Stimulated activated CD4-positive, alpha-beta T cell treated with anti-CD3 and anti-CD28 coated beads, Interleukin-4, amount 100 ng/mL, for 1 hour (primary cell): ENCODE measurements around the gene PODN.

Source experiments
- DNase-seq: peaks from one replicate; pipeline ENCODE4 v3.0.0-alpha.2; 2020

Gene PODN

DNA sequence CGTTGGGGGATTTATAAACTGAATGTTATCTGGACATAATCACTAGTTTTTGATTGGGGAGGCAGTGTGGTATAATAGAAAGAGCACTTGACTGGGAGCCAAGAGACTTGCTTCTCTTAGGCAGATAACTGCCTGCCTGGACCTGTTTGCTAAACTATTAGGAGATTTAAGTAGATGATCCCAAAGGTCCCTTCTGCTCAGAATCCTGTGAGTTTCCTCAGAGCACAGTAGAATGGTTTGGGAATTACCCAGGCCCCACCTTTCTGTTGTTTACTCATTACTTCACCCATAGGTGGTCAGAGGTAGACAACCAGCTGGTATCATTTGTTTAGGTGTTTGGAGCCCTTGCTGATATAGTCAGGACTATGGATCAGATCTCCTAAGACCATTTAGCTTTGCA lies 10.3 kb upstream of the PODN start:
- DNase-seq = no peak

DNA sequence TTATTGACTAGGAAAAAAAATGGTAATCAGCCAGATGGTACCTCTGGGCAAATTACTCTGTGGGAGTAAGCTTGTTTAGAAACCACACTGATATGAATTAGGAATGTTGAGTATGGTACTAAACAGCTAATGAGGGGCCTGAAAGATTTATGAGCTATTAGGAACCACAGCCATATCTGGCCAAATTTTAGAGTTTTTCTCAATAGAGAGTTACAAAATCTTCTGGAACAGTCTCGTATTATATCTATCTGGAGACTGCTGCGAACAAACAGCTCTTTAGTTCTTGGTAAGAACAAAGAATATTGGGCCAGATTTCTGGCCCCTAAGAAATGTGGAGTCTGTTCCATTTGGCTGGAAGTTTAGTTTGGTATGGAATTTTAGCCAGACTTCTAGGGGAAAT lies 4.9 kb upstream of the PODN start:
- no peak for DNase-seq

GRCh38 chr1:53060579-53060978 lies 1.4 kb upstream of the PODN start:
- DNase-seq = no peak

DNA sequence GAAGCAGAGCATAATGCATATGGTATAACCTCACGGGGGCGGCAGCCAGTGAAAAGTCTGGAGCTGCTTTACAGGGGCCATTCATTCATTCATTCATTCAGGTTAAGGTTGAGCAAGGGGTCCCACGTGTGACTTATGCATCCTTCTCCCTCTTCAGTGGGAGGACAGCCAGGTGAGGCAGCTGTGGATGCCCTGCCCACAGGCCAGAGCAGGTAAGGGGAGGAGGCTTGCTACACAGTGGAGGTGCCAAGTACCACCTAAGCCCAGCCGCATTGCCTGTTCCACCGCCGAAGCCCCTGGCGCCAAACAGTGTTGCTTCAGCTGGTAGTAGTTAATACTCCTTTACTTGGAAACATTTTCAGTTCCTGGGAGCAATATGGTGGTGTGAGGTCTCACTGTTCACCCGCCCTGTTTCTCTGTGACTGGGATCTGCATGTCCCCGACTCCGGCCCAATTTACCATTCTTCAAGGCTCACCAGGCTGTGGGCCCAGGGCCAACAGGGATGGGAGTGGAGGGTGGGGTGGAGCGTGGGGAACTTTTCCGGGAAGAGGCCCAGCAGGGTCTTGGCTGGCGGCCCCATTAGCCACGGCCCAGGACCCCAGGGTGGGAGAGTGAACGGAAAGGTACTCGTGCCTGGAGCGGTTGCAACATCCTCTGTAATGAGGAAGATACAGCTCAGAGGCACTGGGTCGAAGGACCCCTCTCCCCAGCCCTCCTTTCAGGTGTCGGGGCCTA lies 722 bp upstream of the PODN start:
- DNase-seq = no peak

GRCh38 chr1:53062708-53063591 lies 937 bp downstream of the PODN start:
- DNase-seq = no peak

- DNase-seq = no peak
Observed at GRCh38 chr1:53063744-53064515, 1.9 kb downstream of the PODN start.

- no peak for DNase-seq
Observed at GRCh38 chr1:53065391-53065790, 3.4 kb downstream of the PODN start.

DNA sequence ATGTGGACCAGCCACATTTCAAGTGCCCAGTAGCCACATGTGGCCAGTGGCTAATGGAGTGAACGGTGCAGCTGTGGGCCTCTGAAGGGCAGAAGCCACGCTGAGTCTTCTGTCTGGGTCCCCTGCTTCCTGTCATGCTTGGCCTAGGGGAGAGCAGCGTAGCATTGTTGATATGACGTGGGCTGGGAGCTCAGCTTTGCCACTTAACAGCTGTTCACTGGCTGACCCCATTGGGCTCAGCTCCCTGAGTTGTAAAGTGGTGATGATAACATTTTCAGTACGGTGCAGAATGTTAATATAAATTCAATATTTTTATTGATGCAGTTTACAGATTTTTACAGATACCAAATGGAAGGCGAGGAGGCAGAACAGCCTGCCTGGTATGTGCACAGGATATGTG lies 4.5 kb downstream of the PODN start:
- DNase-seq = no peak

DNA sequence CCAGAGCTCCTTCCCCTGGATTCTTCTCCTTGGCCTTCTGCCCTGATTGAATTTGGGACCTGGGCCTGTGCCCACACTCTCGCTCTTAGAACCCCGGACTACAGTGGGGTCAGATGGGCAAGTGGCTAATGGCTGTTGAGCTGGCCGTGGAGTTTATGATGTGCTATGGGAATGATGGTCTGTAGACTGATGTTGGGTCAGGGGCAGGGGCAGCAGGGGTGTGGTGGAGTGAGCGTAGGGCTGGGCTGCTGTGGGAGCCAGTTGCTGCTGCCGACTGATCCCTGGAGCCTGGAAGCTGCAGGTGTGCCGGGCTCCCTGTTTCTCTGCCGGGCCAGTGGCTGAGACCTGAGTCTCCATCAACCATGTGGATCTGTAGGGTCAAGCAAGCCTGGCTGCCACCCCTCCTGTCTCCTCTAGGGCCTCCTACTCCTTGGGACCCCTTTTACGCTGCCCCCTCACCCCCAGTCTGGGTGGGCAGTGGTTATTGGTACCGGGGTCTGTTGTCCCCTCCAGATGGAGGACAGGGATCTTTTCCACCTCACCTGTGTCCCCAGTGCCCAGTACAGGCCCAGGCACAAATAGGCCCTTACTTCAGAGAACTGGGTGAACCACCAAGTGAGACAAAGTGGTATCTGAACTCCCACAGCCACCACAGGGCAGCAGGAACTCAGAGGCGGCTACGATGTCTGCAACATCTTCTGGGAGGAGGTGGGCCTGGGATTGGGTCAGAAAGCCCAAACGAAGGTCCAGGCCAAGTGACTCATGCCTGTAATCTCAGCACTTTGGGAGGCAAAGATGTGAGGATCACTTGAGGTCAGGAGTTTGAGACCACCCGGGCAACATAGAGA lies 5.1 kb downstream of the PODN start:
- DNase-seq = no peak

- no peak for DNase-seq
Observed at GRCh38 chr1:53067886-53068285, 5.9 kb downstream of the PODN start.

- DNase-seq = no peak
Observed at GRCh38 chr1:53068314-53069099, 6.5 kb downstream of the PODN start.

DNA sequence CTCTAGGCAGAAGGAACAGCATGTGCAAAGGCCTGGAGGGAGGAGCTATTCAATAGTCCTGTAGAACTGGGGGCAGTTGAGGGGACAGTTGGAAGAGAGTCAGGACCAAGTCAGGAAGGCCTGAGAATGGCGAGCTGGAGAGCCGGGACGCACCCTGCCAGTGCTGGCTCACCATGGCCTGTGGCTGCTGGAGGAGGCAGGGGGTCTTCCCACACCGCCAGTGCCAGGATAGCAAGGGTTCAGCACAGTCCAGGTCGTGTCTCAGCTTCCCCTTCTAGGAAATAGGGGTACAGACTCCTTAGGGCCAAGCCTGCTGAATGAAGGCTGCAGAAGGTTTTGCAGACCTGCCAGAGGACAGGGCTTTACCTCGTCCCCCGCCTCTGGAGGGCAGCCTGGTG lies 7.3 kb downstream of the PODN start:
- no peak for DNase-seq

- DNase-seq = no peak
Observed at GRCh38 chr1:53069663-53070327, 7.8 kb downstream of the PODN start.

DNA sequence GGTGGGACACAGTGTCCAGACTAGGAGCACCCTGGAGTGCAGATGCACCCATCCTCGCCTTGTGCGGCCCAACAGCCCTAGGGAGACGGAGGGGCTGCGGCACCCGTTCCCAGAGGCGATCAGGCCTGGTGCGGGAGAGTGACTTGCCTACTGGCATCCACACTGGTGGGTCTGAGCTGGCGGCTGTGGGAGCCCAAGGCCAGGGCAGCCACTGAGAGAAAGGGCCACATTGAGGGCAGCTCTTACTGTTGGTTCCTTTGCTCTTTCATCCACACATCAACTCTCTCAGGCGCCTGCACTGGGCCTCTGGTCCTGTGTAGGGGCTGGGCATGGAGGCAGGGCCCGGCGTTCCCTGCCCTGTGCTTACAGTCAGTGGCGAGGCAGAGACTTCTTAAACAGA lies 8.6 kb downstream of the PODN start:
- DNase-seq = no peak

DNA sequence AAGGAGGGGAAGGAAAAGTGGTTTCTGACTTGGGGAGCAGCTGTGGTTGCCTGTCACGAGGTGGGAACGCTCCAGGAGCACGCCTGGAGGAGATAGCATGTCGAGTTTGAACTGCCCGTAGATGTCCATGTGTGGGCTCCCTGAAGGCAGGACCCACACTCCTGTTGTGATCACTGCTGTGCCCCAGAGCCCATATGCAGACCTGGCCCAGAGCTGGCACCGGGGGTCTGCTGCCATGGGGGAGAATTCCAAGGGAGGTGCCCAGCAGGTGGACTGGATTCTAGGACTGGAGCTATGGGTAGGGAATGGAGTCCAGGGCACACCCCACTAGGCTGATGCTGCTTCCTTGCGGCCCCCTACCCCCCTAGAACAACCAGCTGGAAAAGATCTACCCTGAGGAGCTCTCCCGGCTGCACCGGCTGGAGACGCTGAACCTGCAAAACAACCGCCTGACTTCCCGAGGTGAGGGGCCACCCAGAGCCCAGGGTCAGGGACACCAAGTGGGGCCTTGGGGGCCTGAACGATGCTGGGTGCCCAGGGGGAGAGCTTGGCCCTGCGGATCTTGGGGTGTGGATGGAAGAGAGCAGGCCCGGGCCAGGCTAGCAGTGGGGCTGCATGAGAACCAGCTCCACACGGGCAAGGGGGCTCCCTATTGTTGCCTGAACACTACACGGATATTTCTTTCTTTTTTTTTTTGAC lies 9.3 kb downstream of the PODN start:
- no peak for DNase-seq

- DNase-seq = no peak
Observed at GRCh38 chr1:53071915-53072314, 9.9 kb downstream of the PODN start.

DNA sequence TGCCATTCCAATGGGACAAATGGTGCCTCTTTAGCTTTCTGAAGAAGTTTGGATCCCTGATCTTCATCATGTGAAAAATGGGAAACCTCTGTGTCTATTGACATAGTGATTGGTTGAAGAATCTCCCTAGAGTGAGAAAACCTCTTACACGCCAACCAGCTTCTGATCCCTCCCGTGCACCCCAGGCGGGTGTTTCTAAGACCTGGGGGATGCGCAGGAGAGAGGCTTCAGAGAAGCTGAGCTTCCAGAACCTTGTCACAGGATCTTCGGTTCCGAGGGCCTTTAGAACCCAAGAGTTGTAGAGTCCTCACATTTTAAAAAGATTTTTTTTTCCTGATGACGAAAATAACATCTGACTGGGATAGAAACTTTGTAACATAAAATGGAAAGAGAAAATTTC lies 11.3 kb downstream of the PODN start:
- DNase-seq = no peak

DNA sequence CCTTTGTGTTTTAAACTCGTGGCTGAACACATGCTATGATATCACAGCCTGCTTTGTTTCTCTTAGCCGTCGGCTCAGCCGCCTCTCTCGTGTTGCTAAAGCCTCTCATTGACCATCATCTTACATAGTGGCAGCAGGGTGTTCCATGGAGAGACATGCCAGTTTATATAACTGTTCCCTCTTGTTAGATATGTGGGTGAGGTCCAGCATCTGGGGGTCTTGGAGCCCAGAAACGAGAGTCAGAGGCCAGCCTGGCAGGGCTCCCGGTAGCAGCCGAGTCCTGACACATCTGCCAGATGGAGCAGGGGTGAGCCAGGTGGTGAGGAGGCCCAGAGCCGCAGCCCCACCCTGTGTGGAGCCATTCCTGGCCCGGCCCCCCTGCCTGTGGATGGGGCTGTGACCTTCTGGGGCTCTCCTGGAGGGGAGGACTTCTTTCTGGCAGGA lies 11.9 kb downstream of the PODN start:
- no peak for DNase-seq

GRCh38 chr1:53074313-53075154 lies 12.5 kb downstream of the PODN start:
- no peak for DNase-seq

GRCh38 chr1:53075206-53075605 lies 13.2 kb downstream of the PODN start:
- DNase-seq = no peak
